ENCODE data around the gene PABPN1. TPM values are rescaled to one million over a fixed set of nuclear protein-coding genes. Genes with fewer than 3 reads are reported as not detected.

Gene PABPN1
- total RNA-seq, 1 experiment from 2014 or later: 287 TPM

GRCh38 chr14:23371865-23372264 is 50.6 kb downstream of the PABPN1 start:
- H3K4me1 ChIP-seq (ENCODE audit: insufficient read depth, low read length, poor library complexity, severe bottlenecking): peaks cover 11% of the 10 kb centered on the region
- intact Hi-C loops (cut with micrococcal nuclease; ENCODE audit: unreplicated experiment): no loop called here
- no peaks in the 10 kb centered on the region for H3K36me3 ChIP-seq (ENCODE audit: insufficient read depth, low read length, poor library complexity, severe bottlenecking)
- no peak for DNase-seq (ENCODE audit: low spot score)
- no peaks in the 10 kb centered on the region for H3K9me3 ChIP-seq (ENCODE audit: low read depth, low read length, poor library complexity, severe bottlenecking)
- POLR2A ChIA-PET (ENCODE audit: low non-redundant PET): no interaction called here
- no peak overlapping the region for H3K27ac ChIP-seq (ENCODE audit: low read depth, low read length, poor library complexity, severe bottlenecking)
- no peaks in the 10 kb centered on the region for H3K27me3 ChIP-seq (replicated peaks; ENCODE audit: insufficient read depth, low read depth, low read length, poor library complexity)
- H3K4me3 ChIP-seq (ENCODE audit: low read depth, low read length, poor library complexity, severe bottlenecking): no peak overlapping the region
- TF ChIP-seq CTCF (conservative IDR thresholded peaks at IDR 0.05; ENCODE audit: low read depth, low read length): no peak
- CTCF ChIA-PET: no interaction called here
- no TSS peak for BruUV-seq (replicated peaks)

- CTCF ChIA-PET: no interaction called here
- BruUV-seq (replicated peaks): no TSS peak
- POLR2A ChIA-PET (ENCODE audit: low non-redundant PET): no interaction called here
- no peaks in the 10 kb centered on the region for H3K9me3 ChIP-seq (ENCODE audit: low read depth, low read length, poor library complexity, severe bottlenecking)
- DNase-seq (ENCODE audit: low spot score): no peak
- peaks cover 8% of the 10 kb centered on the region for H3K4me1 ChIP-seq (ENCODE audit: insufficient read depth, low read length, poor library complexity, severe bottlenecking)
- H3K27ac ChIP-seq (ENCODE audit: low read depth, low read length, poor library complexity, severe bottlenecking): no peak within 1 kb of the TSS
- H3K27me3 ChIP-seq (replicated peaks; ENCODE audit: insufficient read depth, low read depth, low read length, poor library complexity): no peaks in the 10 kb centered on the region
- no peaks in the 10 kb centered on the region for H3K36me3 ChIP-seq (ENCODE audit: insufficient read depth, low read length, poor library complexity, severe bottlenecking)
- intact Hi-C loops (cut with micrococcal nuclease; ENCODE audit: unreplicated experiment): no loop called here
- no peak for TF ChIP-seq EZH2 (IDR thresholded peaks at IDR 0.05; ENCODE audit: borderline replicate concordance, low read depth, low read length, poor library complexity, severe bottlenecking)
- TF ChIP-seq CTCF (conservative IDR thresholded peaks at IDR 0.05; ENCODE audit: low read depth, low read length): no peak
- H3K4me3 ChIP-seq (ENCODE audit: low read depth, low read length, poor library complexity, severe bottlenecking): no peak within 1 kb of the TSS
Measured at GRCh38 chr14:23372509-23372908, 51.3 kb downstream of the PABPN1 start, which contains the start of gene IL25. IL25 (plus strand) TSS chr14:23372809.

DNA sequence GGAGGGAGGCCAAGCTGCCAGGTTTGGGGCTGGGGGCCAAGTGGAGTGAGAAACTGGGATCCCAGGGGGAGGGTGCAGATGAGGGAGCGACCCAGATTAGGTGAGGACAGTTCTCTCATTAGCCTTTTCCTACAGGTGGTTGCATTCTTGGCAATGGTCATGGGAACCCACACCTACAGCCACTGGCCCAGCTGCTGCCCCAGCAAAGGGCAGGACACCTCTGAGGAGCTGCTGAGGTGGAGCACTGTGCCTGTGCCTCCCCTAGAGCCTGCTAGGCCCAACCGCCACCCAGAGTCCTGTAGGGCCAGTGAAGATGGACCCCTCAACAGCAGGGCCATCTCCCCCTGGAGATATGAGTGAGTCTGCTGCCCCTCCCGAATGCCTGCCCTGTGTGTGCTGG is 51.8 kb downstream of the PABPN1 start:
- TF ChIP-seq EZH2 (IDR thresholded peaks at IDR 0.05; ENCODE audit: borderline replicate concordance, low read depth, low read length, poor library complexity, severe bottlenecking) (no peak), CTCF (conservative IDR thresholded peaks at IDR 0.05; ENCODE audit: low read depth, low read length) (no peak)

More for the DNA sequence above, 51.8 kb downstream of the PABPN1 start:
- intact Hi-C loops (cut with micrococcal nuclease; ENCODE audit: unreplicated experiment): no loop called here
- ChIA-PET CTCF (interaction anchor here (0.6 kb wide), 1 partner anchor 27 kb away, joined by 3 read pairs; no protein-coding TSS in a partner anchor), POLR2A (ENCODE audit: low non-redundant PET) (no interaction called here)
- Histone ChIP-seq H3K9me3 (ENCODE audit: low read depth, low read length, poor library complexity, severe bottlenecking) (no peaks in the 10 kb centered on the region), H3K4me3 (ENCODE audit: low read depth, low read length, poor library complexity, severe bottlenecking) (no peak overlapping the region), H3K4me1 (ENCODE audit: insufficient read depth, low read length, poor library complexity, severe bottlenecking) (peaks cover 8% of the 10 kb centered on the region), H3K36me3 (ENCODE audit: insufficient read depth, low read length, poor library complexity, severe bottlenecking) (no peaks in the 10 kb centered on the region), H3K27me3 (replicated peaks; ENCODE audit: insufficient read depth, low read depth, low read length, poor library complexity) (no peaks in the 10 kb centered on the region), H3K27ac (ENCODE audit: low read depth, low read length, poor library complexity, severe bottlenecking) (no peak overlapping the region)
- no TSS peak for BruUV-seq (replicated peaks)
- no peak for DNase-seq (ENCODE audit: low spot score)

Other genes with a start within 250 kb of the PABPN1 start
- 325 and 339 TPM in 2 replicates for gene ACIN1, start 226.3 kb upstream of the PABPN1 start, total RNA-seq (2021)
- gene C14orf119, start 226.0 kb upstream of the PABPN1 start, total RNA-seq (2021): 50.3 and 54.5 TPM in 2 replicates
- gene CIROP, start 216.5 kb upstream of the PABPN1 start, total RNA-seq (2021): not detected in 2 replicates
- gene CEBPE, start 202.2 kb upstream of the PABPN1 start, total RNA-seq (2021): not detected in 2 replicates
- 18.3 and 24.8 TPM in 2 replicates for gene SLC7A8, start 137.8 kb upstream of the PABPN1 start, total RNA-seq (2021)
- not detected in 2 replicates for gene RNF212B, start 83.5 kb upstream of the PABPN1 start, total RNA-seq (2021)
- 6.3 and 9.5 TPM in 2 replicates for gene HOMEZ, start 35.3 kb upstream of the PABPN1 start, total RNA-seq (2021)
- gene PPP1R3E, start 18.6 kb upstream of the PABPN1 start, total RNA-seq (2021): 9.7 and 10.9 TPM in 2 replicates
- 22.8 and 25.1 TPM in 2 replicates for gene BCL2L2, start 14.6 kb upstream of the PABPN1 start, total RNA-seq (2021)
- 23.0 and 28.4 TPM in 2 replicates for gene SLC22A17, start 31.4 kb downstream of the PABPN1 start, total RNA-seq (2021)
- 55.9 and 60.9 TPM in 2 replicates for gene EFS, start 43.7 kb downstream of the PABPN1 start, total RNA-seq (2021)
- gene IL25, start 51.4 kb downstream of the PABPN1 start, total RNA-seq (2021): not detected in 2 replicates
- gene CMTM5, start 55.6 kb downstream of the PABPN1 start, total RNA-seq (2021): not detected in 2 replicates
- gene MYH6, start 86.8 kb downstream of the PABPN1 start, total RNA-seq (2021): not detected in 2 replicates
- gene MYH7, start 114.2 kb downstream of the PABPN1 start, total RNA-seq (2021): not detected in 2 replicates
- gene NGDN, start 148.2 kb downstream of the PABPN1 start, total RNA-seq (2021): 59.9 and 71.2 TPM in 2 replicates
- 4.8 and 5.8 TPM in 2 replicates for gene ZFHX2, start 230.3 kb downstream of the PABPN1 start, total RNA-seq (2021)
- gene THTPA, start 234.8 kb downstream of the PABPN1 start, total RNA-seq (2021): 12.3 and 18.9 TPM in 2 replicates
- 26.0 and 40.1 TPM in 2 replicates for gene AP1G2, start 246.3 kb downstream of the PABPN1 start, total RNA-seq (2021)

All from A673 (cell line).